Activated naive CD8-positive, alpha-beta T cell treated with anti-CD3 and anti-CD28 coated beads for 36 hours (primary cell): ENCODE data around the gene MGAT5. TPM values are rescaled to one million over a fixed set of nuclear protein-coding genes. Genes with fewer than 3 reads are reported as not detected.

ENCODE experiments used
- DNase-seq: peaks from one replicate; pipeline ENCODE4 v3.0.0; 2021
- H3K27ac Mint-ChIP-seq: one replicate; pipeline ENCODE4 v1.8.0; 2022; ENCODE audit warnings: mild to moderate bottlenecking, moderate library complexity, mixed read lengths
- H3K27me3 Mint-ChIP-seq: one replicate; pipeline ENCODE4 v1.8.0; 2022; ENCODE audit warnings: mild to moderate bottlenecking, mixed read lengths
- H3K36me3 Mint-ChIP-seq: one replicate; pipeline ENCODE4 v1.8.0; 2021; ENCODE audit warnings: mild to moderate bottlenecking, mixed read lengths
- H3K4me1 Mint-ChIP-seq: one replicate; pipeline ENCODE4 v1.8.0; 2021; ENCODE audit warnings: mixed read lengths
- H3K4me3 Mint-ChIP-seq: one replicate; pipeline ENCODE4 v1.8.0; 2022; ENCODE audit warnings: mild to moderate bottlenecking, moderate library complexity, mixed read lengths
- H3K9me3 Mint-ChIP-seq: one replicate; pipeline ENCODE4 v1.8.0; 2022; ENCODE audit warnings: mixed read lengths
- total RNA-seq, 2 experiments: library from RNA; stranded (reverse); gene quantifications; one replicate each; pipeline ENCODE4 v1.2.3, GENCODE V29; 2021

Gene MGAT5
- total RNA-seq, 2 experiments from 2014 or later: 34.0 to 34.5 TPM

DNA sequence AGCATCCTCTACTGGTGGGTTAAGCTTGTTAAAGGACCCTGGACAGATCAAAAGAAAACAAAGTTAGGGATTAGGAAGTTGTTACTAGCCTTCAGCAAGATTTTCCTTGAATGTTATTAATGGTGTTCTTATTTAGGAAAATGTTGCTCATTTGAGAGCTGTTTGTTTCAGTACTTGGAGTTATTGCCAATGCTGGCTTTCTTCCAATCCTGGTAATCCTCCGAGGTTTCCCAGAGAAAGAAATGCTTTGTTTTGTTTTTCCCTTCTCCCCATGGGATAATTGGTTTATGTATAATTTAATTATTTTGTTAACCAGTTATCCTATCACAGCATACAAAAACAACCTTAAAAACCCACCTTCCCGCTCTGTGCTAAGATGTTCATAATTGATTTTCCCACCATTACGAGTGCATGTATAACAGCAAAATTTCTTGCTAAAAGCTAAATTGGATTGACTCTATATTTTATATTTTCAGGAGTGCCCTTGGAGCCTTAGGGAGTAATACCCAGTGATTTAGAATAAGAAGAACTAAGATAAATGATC is 79.8 kb downstream of the MGAT5 start:
- Mint-ChIP-seq H3K36me3 (peaks cover 39% of the 10 kb centered on the region), H3K9me3 (peaks cover 6% of the 10 kb centered on the region), H3K27me3 (no peaks in the 10 kb centered on the region), H3K4me3 (no peak overlapping the region), H3K4me1 (peaks cover 3% of the 10 kb centered on the region), H3K27ac (no peak overlapping the region)
- DNase-seq: no peak

- Mint-ChIP-seq H3K27ac (no peak overlapping the region), H3K36me3 (peaks cover 41% of the 10 kb centered on the region), H3K9me3 (peaks cover 6% of the 10 kb centered on the region), H3K4me3 (no peak overlapping the region), H3K4me1 (peaks cover 3% of the 10 kb centered on the region), H3K27me3 (no peaks in the 10 kb centered on the region)
- no peak for DNase-seq
Measured at GRCh38 chr2:134334542-134335353, 80.9 kb downstream of the MGAT5 start.

- H3K9me3 Mint-ChIP-seq: peaks cover 6% of the 10 kb centered on the region
- no peak overlapping the region for H3K27ac Mint-ChIP-seq
- no peak for DNase-seq
- H3K36me3 Mint-ChIP-seq: peaks cover 43% of the 10 kb centered on the region
- H3K4me3 Mint-ChIP-seq: no peak overlapping the region
- no peaks in the 10 kb centered on the region for H3K27me3 Mint-ChIP-seq
- H3K4me1 Mint-ChIP-seq: peaks cover 3% of the 10 kb centered on the region
Measured at GRCh38 chr2:134335601-134336000, 81.7 kb downstream of the MGAT5 start.

DNA sequence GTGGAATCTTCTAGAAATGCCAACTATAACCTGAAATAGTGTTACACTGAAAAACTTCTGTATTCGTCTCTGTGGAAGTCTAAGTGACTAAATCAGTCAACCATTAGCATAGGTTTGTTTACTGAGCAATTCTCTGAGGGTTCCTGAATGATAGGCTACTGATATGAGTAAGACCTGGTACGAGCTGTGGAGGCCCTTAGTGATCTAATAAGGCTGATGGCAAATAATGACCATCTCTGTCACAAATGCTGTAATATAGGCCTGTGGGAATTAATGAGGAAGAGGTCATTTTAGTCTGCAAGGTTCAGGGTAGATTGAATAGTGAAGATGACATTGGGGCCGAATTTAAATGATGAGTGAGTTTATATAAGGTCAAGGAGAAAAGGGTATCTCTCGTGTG is 82.5 kb downstream of the MGAT5 start:
- Mint-ChIP-seq H3K4me3 (no peak overlapping the region), H3K4me1 (peaks cover 3% of the 10 kb centered on the region), H3K9me3 (peaks cover 4% of the 10 kb centered on the region), H3K27ac (no peak overlapping the region), H3K27me3 (no peaks in the 10 kb centered on the region), H3K36me3 (peaks cover 38% of the 10 kb centered on the region)
- DNase-seq: no peak

- Mint-ChIP-seq H3K36me3 (peaks cover 33% of the 10 kb centered on the region), H3K9me3 (no peaks in the 10 kb centered on the region), H3K4me1 (peaks cover 3% of the 10 kb centered on the region), H3K27me3 (no peaks in the 10 kb centered on the region), H3K27ac (no peak overlapping the region), H3K4me3 (no peak overlapping the region)
- DNase-seq: no peak
Measured at GRCh38 chr2:134336921-134337320, 83.0 kb downstream of the MGAT5 start.

DNA sequence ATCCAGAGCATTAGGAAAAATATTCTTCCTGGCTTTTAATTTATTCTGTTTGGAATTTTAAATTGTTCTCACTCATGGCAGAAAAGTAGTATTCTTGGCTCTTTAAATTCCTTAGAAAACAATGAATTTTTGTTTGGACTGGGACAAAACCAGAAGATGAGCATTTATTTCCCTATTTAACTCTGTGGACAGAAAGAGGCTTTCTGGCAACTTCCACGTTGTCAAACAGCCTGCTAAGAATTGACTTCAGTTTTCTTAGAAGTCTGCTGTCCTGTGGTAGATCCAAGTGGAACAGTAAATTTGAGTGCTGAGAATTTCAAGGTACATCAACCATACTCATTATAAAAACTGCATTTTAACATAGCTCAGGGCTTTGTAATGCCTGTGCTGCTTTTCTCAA is 83.8 kb downstream of the MGAT5 start:
- Mint-ChIP-seq H3K9me3 (no peaks in the 10 kb centered on the region), H3K27me3 (no peaks in the 10 kb centered on the region), H3K36me3 (peaks cover 30% of the 10 kb centered on the region), H3K4me1 (peaks cover 3% of the 10 kb centered on the region), H3K4me3 (no peak overlapping the region), H3K27ac (no peak overlapping the region)
- no peak for DNase-seq

GRCh38 chr2:134338208-134338607 is 84.3 kb downstream of the MGAT5 start:
- no peaks in the 10 kb centered on the region for H3K27me3 Mint-ChIP-seq
- H3K4me3 Mint-ChIP-seq: no peak overlapping the region
- no peak overlapping the region for H3K27ac Mint-ChIP-seq
- peaks cover 31% of the 10 kb centered on the region for H3K36me3 Mint-ChIP-seq
- no peaks in the 10 kb centered on the region for H3K9me3 Mint-ChIP-seq
- peaks cover 5% of the 10 kb centered on the region for H3K4me1 Mint-ChIP-seq
- no peak for DNase-seq

- Mint-ChIP-seq H3K9me3 (no peaks in the 10 kb centered on the region), H3K4me3 (no peak overlapping the region), H3K4me1 (peaks cover 4% of the 10 kb centered on the region), H3K36me3 (peaks cover 36% of the 10 kb centered on the region), H3K27ac (no peak overlapping the region), H3K27me3 (no peaks in the 10 kb centered on the region)
- DNase-seq: no peak
Measured at GRCh38 chr2:134341476-134341875, 87.6 kb downstream of the MGAT5 start.

DNA sequence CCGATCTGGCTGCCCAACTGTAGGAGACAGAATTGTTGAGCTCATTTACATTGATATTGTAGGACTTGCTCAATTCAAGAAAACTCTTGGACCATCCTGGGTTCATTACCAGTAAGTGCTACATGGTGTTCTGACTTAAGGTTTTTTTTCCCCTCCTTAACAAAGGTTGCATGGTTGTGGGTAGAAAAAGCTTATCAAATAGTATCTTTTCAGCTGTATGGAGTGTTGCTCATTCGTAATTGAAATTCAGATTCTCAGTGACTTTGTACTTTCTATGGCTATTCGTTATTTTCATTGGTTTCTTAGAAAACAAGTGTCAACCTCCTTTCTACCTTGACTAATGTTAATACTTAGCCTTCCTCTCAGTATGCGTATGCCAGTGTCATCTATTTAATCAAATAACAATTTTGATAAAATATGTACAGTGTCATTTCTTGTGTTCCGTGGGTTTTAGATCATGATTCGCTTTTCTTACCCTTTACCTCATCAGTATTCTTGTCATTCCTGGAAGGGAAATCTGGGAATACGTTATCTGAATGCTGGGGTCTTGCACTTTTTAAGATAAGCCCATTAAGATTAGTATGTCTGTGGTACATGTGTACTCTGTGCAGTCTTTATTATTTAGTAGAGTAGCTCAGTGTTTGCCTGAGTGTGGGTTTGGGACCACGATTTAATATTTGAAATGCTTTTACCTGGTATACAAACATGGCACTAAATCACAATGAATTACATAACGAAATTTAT is 91.3 kb downstream of the MGAT5 start:
- H3K27me3 Mint-ChIP-seq: no peaks in the 10 kb centered on the region
- no peaks in the 10 kb centered on the region for H3K9me3 Mint-ChIP-seq
- peaks cover 6% of the 10 kb centered on the region for H3K4me1 Mint-ChIP-seq
- no peak overlapping the region for H3K27ac Mint-ChIP-seq
- peaks cover 27% of the 10 kb centered on the region for H3K36me3 Mint-ChIP-seq
- H3K4me3 Mint-ChIP-seq: no peak overlapping the region
- DNase-seq: no peak

- no peaks in the 10 kb centered on the region for H3K9me3 Mint-ChIP-seq
Measured at GRCh38 chr2:134346141-134346540, 92.3 kb downstream of the MGAT5 start.

DNA sequence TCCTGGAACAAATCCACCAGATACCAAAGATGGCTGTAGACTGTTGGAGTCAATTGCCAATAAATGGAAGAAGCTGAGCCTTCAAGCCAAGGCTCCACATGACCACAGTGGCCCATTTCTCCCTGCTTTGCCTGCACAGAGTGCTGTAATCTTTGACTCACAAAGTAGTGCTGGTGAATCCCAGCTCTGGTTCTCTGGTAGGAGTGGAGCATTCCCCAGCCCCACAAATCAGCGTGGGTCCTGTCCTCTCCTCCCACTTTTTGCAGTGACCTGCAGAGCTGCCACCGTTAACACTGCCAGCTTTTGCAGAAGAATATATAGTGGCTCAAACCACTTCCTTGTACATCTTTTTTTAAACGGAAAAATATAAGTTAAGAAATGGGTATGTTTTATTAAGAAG is 93.9 kb downstream of the MGAT5 start:
- no peaks in the 10 kb centered on the region for H3K9me3 Mint-ChIP-seq
- H3K4me1 Mint-ChIP-seq: peaks cover 6% of the 10 kb centered on the region
- peaks cover 34% of the 10 kb centered on the region for H3K36me3 Mint-ChIP-seq
- no peaks in the 10 kb centered on the region for H3K27me3 Mint-ChIP-seq
- DNase-seq: no peak
- no peak overlapping the region for H3K27ac Mint-ChIP-seq
- no peak overlapping the region for H3K4me3 Mint-ChIP-seq

More at GRCh38 chr2:134346141-134346540, 92.3 kb downstream of the MGAT5 start:
- H3K36me3 Mint-ChIP-seq: peaks cover 30% of the 10 kb centered on the region
- H3K4me3 Mint-ChIP-seq: no peak overlapping the region
- H3K27ac Mint-ChIP-seq: no peak overlapping the region
- DNase-seq: no peak
- H3K27me3 Mint-ChIP-seq: no peaks in the 10 kb centered on the region
- H3K4me1 Mint-ChIP-seq: peaks cover 6% of the 10 kb centered on the region

GRCh38 chr2:134348239-134348638 is 94.4 kb downstream of the MGAT5 start:
- Mint-ChIP-seq H3K4me1 (peaks cover 4% of the 10 kb centered on the region), H3K27ac (peak overlapping the region; percentile 46), H3K4me3 (no peak overlapping the region), H3K27me3 (no peaks in the 10 kb centered on the region), H3K36me3 (peaks cover 32% of the 10 kb centered on the region), H3K9me3 (no peaks in the 10 kb centered on the region)
- DNase-seq: no peak

- Mint-ChIP-seq H3K36me3 (peaks cover 27% of the 10 kb centered on the region), H3K9me3 (no peaks in the 10 kb centered on the region), H3K4me1 (peaks cover 4% of the 10 kb centered on the region), H3K27ac (no peak overlapping the region), H3K4me3 (no peak overlapping the region), H3K27me3 (no peaks in the 10 kb centered on the region)
- DNase-seq: no peak
Measured at GRCh38 chr2:134348760-134349159, 94.9 kb downstream of the MGAT5 start.

DNA sequence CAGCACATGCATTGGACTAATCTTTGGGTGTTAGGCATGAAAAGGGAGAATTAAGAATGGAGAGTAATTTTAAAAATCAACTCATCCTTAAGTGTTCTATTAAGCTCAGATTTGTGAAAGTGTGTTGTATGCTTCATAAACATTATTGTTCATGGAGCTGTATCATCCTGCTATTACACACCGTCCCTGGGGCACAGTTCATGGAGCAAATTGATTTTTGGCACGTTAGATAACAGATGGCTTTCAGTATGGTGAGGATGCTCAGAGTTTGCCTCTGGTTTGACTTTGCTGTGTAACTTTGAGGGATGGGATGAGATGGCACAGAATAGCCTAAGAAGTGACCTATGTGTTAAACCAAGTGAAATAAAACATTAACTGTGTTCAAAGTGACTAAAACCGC is 97.1 kb downstream of the MGAT5 start:
- Mint-ChIP-seq H3K27me3 (no peaks in the 10 kb centered on the region), H3K9me3 (no peaks in the 10 kb centered on the region), H3K27ac (no peak overlapping the region), H3K4me3 (no peak overlapping the region), H3K36me3 (peaks cover 23% of the 10 kb centered on the region), H3K4me1 (peaks cover 4% of the 10 kb centered on the region)
- DNase-seq: no peak

DNA sequence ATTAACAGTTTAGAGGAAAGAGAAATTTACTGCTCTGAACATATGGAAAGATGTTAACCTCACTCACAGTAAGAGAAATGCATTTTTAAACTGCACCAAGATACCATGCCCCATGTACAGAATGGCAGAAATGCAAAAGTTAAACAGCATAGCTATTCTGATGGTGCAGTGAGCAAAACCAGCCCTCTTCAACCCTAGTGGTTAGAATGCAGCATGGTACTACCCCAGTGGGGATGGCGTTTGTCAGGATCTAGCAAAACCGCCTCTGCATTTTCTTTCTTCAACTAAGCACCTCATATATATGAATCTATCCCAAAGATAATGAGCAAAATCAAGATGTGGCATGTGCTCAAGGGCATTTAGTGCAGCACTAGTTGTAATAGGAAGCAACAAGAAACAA is 98.0 kb downstream of the MGAT5 start:
- Mint-ChIP-seq H3K27ac (no peak overlapping the region), H3K36me3 (peaks cover 23% of the 10 kb centered on the region), H3K4me1 (peaks cover 4% of the 10 kb centered on the region), H3K27me3 (no peaks in the 10 kb centered on the region), H3K4me3 (no peak overlapping the region), H3K9me3 (no peaks in the 10 kb centered on the region)
- no peak for DNase-seq
